Stimulated activated CD4-positive, alpha-beta T cell treated with anti-CD3 and anti-CD28 coated beads, TNF-alpha, amount 100 ng/mL, for 24 hours (primary cell): ENCODE results near the gene KRTAP4-5.
"Not testable (repeated sequence)": the region's sequence is repeated elsewhere in the genome, so short reads cannot be mapped to it uniquely, and the experiment has no call there.

ENCODE experiments used
- DNase-seq, 3 experiments: peaks; one replicate each; pipeline ENCODE4 v3.0.0-alpha.2; 2020; ENCODE audit warnings: low read depth in 3 of 3

The KRTAP4-5 gene

GRCh38 chr17:41108728-41109386, 40.8 kb downstream of the KRTAP4-5 start:
- not testable (repeated sequence) for DNase-seq

GRCh38 chr17:41107941-41108450, 41.6 kb downstream of the KRTAP4-5 start:
- no peak for DNase-seq

- not testable (repeated sequence) for DNase-seq
These were observed 44.3 kb downstream of the KRTAP4-5 start, which contains the start of gene KRTAP4-9 for GRCh38 chr17:41105347-41105746. TSS of gene KRTAP4-9 (plus strand) at chr17:41105389. CDS start at chr17:41105389, 0 bp downstream.

DNA sequence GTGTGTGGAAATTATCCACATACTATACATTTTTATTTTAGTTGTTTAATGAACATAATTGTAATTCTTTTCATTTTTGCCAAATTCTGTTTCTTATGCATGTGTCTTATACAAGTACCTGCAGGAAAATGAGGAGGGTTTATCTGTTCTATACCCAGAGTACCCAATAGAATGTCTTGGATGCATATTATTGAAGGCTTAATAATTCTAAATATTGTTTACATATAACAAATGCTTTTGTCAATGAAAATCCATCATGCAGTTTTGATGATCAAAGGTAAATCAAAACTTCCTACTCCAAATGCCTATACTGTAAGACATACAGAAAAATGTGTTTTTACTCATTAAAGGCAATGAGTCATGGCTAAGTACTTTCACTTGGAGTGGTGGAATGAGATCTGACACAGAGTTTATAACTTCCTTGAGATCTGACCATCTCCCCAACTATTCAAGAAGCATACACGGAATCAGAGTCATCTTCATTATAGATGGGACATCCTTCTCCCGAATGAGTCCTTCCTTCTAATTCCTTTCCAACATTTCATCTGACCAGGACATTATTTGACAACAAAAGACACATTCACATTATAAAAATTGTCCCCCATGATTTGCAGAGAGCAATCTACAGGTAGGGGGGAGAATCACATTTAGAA, 45.1 kb downstream of the KRTAP4-5 start:
- not testable (repeated sequence) for DNase-seq

GRCh38 chr17:41103896-41104295, 45.7 kb downstream of the KRTAP4-5 start:
- no peak for DNase-seq

GRCh38 chr17:41101586-41102259, 47.9 kb downstream of the KRTAP4-5 start, which contains the start of gene KRTAP4-16:
TSS of gene KRTAP4-16 (minus strand) at chr17:41102209. CDS start at chr17:41102209, 0 bp downstream.
- no peak for DNase-seq

- not testable (repeated sequence) for DNase-seq
These were observed 49.7 kb downstream of the KRTAP4-5 start for GRCh38 chr17:41099682-41100480.
